Mammary epithelial cell (primary cell): Measurements from ENCODE around the gene BAZ1A.

Source experiments
- CTCF ChIP-seq, 2 donors: IDR thresholded peaks in 1 of 2; conservative IDR thresholded peaks in 1 of 2; 2 replicates each; pipeline ENCODE4 v1.5.1; 2011 to 2012; ENCODE audit warnings: inconsistent platforms in 2 of 2, low read length in 2 of 2, mild to moderate bottlenecking in 2 of 2, control low read depth in 1 of 2, low read depth in 1 of 2; ENCODE audit not compliant: insufficient read depth in 1 of 2; ENCODE audit errors: extremely low read depth in 1 of 2
- EZH2 ChIP-seq: IDR thresholded peaks from 2 replicates; pipeline ENCODE4 v1.6.1; 2012; ENCODE audit warnings: low read length, inconsistent platforms, borderline replicate concordance

- TF ChIP-seq CTCF (conservative IDR thresholded peaks at IDR 0.05 in 1 of 2, IDR thresholded peaks at IDR 0.05 in 1 of 2; ENCODE audit: extremely low read depth in 1 of 2, insufficient read depth in 1 of 2, low read depth in 1 of 2, low read length in 2 of 2) (no peak), EZH2 (no peak)
Observed at GRCh38 chr14:34710006-34710405, 165.2 kb downstream of the BAZ1A start.
